ENCODE results near the gene UVRAG.

DNA sequence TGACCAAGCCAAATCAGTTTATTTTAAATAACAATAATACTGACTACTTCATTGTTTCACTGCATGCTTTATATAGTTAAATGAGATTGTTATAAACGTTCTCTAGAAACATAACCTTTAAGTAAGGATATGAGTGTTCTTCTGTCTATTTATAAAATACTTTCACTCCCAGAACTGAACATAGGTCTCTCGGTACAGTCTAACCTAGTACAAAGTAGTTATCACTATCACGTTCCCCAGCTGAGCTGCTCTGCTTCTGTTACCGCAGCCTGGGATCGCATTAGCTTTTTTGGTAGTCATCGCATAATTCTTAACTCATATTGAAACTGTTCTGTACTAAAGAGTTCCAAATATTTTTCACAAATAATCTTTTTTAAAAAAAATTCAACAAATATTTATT, 247.7 kb downstream of the UVRAG start:
- TF ChIP-seq, protein P1, sequence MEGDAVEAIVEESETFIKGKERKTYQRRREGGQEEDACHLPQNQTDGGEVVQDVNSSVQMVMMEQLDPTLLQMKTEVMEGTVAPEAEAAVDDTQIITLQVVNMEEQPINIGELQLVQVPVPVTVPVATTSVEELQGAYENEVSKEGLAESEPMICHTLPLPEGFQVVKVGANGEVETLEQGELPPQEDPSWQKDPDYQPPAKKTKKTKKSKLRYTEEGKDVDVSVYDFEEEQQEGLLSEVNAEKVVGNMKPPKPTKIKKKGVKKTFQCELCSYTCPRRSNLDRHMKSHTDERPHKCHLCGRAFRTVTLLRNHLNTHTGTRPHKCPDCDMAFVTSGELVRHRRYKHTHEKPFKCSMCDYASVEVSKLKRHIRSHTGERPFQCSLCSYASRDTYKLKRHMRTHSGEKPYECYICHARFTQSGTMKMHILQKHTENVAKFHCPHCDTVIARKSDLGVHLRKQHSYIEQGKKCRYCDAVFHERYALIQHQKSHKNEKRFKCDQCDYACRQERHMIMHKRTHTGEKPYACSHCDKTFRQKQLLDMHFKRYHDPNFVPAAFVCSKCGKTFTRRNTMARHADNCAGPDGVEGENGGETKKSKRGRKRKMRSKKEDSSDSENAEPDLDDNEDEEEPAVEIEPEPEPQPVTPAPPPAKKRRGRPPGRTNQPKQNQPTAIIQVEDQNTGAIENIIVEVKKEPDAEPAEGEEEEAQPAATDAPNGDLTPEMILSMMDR (IDR thresholded peaks at IDR 0.05; ENCODE audit: low read depth, low read length): no peak
- no peak for TF ChIP-seq EZH2phosphoT487 (IDR thresholded peaks at IDR 0.05; ENCODE audit: low read depth)

Measured in OCI-LY3 (cell line).